ENCODE results near the gene SKA1.

The SKA1 gene

DNA sequence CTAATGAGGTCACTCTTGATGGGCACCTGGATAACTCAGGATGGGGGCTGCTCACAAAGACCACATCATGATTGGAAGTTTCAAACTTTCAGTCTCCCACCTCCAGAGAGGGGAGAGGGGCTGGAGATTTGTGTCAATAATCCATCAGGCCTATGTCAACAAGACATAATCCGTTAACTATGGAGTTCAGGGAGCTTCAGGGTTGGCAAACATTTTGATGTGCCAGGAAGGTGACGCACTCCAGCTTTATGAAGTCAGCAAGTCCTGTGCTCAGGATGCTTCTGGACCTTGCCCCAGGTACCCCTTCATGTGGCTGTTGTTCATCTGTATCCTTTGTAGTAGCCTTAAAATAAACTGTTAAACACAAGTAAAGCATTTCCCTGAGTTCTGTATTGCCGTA lies 19.0 kb downstream of the SKA1 start:
- Histone ChIP-seq H4K8ac (ENCODE audit: low read depth, low read length) (no peak overlapping the region), H3K27me3 (ENCODE audit: insufficient read depth, low read length) (no peaks in the 10 kb centered on the region), H3K23ac (ENCODE audit: low read length) (no peak overlapping the region), H3K4me2 (ENCODE audit: low read length) (no peak overlapping the region), H4K91ac (ENCODE audit: low read depth, low read length) (no peak overlapping the region), H3K27ac (ENCODE audit: low read depth, low read length) (no peak overlapping the region), H3K36me3 (ENCODE audit: control insufficient read depth in 1 of 2, insufficient read depth in 2 of 2, low read length in 2 of 2) (peaks cover 0 to 5% of the 10 kb centered on the region in 2 experiments), H3K79me2 (ENCODE audit: control insufficient read depth, insufficient read depth, low read length, poor library complexity) (no peaks in the 10 kb centered on the region), H3K79me1 (ENCODE audit: low read length) (no peaks in the 10 kb centered on the region), H4K12ac (ENCODE audit: low read depth, low read length) (no peak overlapping the region), H2AFZ (ENCODE audit: insufficient read depth, low read length, poor library complexity) (no peak overlapping the region), H2BK5ac (ENCODE audit: low read depth, low read length, poor library complexity) (no peak overlapping the region), H3K18ac (ENCODE audit: low read length) (no peak overlapping the region), H3K4me3 (ENCODE audit: low read depth, low read length) (no peak overlapping the region), H2BK12ac (ENCODE audit: low read length) (no peak overlapping the region), H3K9ac (ENCODE audit: low read length) (no peak overlapping the region), H3K14ac (ENCODE audit: low read length) (no peak overlapping the region), H2AK5ac (ENCODE audit: low read length) (no peak overlapping the region), H2BK120ac (ENCODE audit: insufficient read depth, low read length, poor library complexity) (no peak overlapping the region), H3K4ac (ENCODE audit: low read depth, low read length) (no peak overlapping the region), H3K9me3 (ENCODE audit: insufficient read depth, low read depth, low read length) (no peaks in the 10 kb centered on the region), H3K4me1 (ENCODE audit: control insufficient read depth in 1 of 2, insufficient read depth in 2 of 2, low read length in 2 of 2) (peaks cover 2 to 11% of the 10 kb centered on the region in 2 experiments)
- no CpG with 5 or more reads among the region's 3 CpGs for WGBS (ENCODE audit: extremely low coverage, insufficient coverage, insufficient read length)
- DNase-seq: no peak

DNA sequence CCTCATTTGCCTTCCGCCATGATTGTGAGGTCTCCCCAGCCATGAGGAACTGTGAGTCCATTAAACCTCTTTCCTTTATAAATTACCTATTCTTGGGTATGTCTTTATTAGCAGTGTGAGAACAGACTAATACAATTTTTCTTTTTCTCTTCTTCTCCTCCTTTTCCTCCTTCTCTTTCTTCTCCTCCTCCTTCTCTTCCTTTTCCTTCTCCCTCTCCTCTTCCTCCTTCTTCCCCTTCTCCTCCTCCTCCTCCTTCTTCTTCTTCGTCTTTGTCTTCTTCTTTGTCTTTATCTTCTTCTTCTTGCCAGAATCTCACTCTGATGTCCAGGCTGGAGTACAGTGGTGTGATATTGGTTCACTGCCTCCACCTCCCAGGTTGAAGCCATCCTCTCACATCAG lies 20.2 kb downstream of the SKA1 start:
- H2BK120ac ChIP-seq (ENCODE audit: insufficient read depth, low read length, poor library complexity): no peak overlapping the region
- no peak overlapping the region for H3K9ac ChIP-seq (ENCODE audit: low read length)
- H3K14ac ChIP-seq (ENCODE audit: low read length): no peak overlapping the region
- no peak overlapping the region for H4K12ac ChIP-seq (ENCODE audit: low read depth, low read length)
- H3K4me2 ChIP-seq (ENCODE audit: low read length): no peak overlapping the region
- no peak overlapping the region for H3K23ac ChIP-seq (ENCODE audit: low read length)
- no peak overlapping the region for H3K27ac ChIP-seq (ENCODE audit: low read depth, low read length)
- no peak overlapping the region for H2BK12ac ChIP-seq (ENCODE audit: low read length)
- no peak overlapping the region for H2BK5ac ChIP-seq (ENCODE audit: low read depth, low read length, poor library complexity)
- no peak overlapping the region for H3K18ac ChIP-seq (ENCODE audit: low read length)
- peaks cover 7 to 18% of the 10 kb centered on the region in 2 experiments for H3K4me1 ChIP-seq (ENCODE audit: control insufficient read depth in 1 of 2, insufficient read depth in 2 of 2, low read length in 2 of 2)
- WGBS (ENCODE audit: extremely low coverage, insufficient coverage, insufficient read length): no CpG with 5 or more reads among the region's 2 CpGs
- H4K91ac ChIP-seq (ENCODE audit: low read depth, low read length): no peak overlapping the region
- no peaks in the 10 kb centered on the region for H3K79me2 ChIP-seq (ENCODE audit: control insufficient read depth, insufficient read depth, low read length, poor library complexity)
- no peak for DNase-seq
- H3K36me3 ChIP-seq (ENCODE audit: control insufficient read depth in 1 of 2, insufficient read depth in 2 of 2, low read length in 2 of 2): peaks cover 0 to 2% of the 10 kb centered on the region in 2 experiments
- H3K9me3 ChIP-seq (ENCODE audit: insufficient read depth, low read depth, low read length): peaks cover 2% of the 10 kb centered on the region
- H2AFZ ChIP-seq (ENCODE audit: insufficient read depth, low read length, poor library complexity): no peak overlapping the region
- H3K27me3 ChIP-seq (ENCODE audit: insufficient read depth, low read length): no peaks in the 10 kb centered on the region
- no peaks in the 10 kb centered on the region for H3K79me1 ChIP-seq (ENCODE audit: low read length)
- H3K4me3 ChIP-seq (ENCODE audit: low read depth, low read length): no peak overlapping the region
- no peak overlapping the region for H4K8ac ChIP-seq (ENCODE audit: low read depth, low read length)
- H3K4ac ChIP-seq (ENCODE audit: low read depth, low read length): no peak overlapping the region
- H2AK5ac ChIP-seq (ENCODE audit: low read length): no peak overlapping the region

DNA sequence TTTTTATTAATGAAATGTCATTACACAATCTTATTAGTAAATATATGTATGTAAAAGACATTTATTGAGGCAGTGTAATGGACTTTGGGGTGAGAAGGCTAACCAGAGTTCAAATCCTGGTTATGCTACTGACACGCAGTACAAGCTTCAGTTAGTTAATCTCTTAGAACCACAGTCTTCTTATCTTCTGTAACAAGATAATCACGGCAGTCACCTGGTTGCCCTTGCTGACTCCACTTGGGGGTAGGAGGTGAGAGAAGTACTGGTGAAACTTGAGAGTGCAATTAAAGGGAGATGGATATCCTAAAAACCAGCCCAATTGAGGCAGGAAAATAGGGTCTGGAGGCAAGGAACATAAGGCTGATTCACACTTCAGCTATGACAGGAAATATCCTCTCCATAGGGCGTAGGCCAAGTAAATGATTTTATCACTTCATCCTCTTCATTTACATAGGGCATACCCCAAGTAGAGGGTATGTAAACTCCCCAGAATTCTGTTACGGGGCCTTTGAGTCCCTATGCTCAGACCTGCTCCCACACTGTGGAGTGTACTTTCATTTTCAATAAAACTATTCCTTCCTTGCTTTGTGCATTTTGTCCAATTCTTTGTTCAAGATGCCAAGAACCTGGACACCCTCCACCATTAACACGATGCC lies 21.3 kb downstream of the SKA1 start:
- Histone ChIP-seq H2BK120ac (ENCODE audit: insufficient read depth, low read length, poor library complexity) (no peak overlapping the region), H3K4me3 (ENCODE audit: low read depth, low read length) (no peak overlapping the region), H3K14ac (ENCODE audit: low read length) (no peak overlapping the region), H3K27ac (ENCODE audit: low read depth, low read length) (no peak overlapping the region), H3K4me1 (ENCODE audit: control insufficient read depth in 1 of 2, insufficient read depth in 2 of 2, low read length in 2 of 2) (peaks cover 7 to 18% of the 10 kb centered on the region in 2 experiments), H3K18ac (ENCODE audit: low read length) (no peak overlapping the region), H4K8ac (ENCODE audit: low read depth, low read length) (no peak overlapping the region), H2AK5ac (ENCODE audit: low read length) (no peak overlapping the region), H3K27me3 (ENCODE audit: insufficient read depth, low read length) (no peaks in the 10 kb centered on the region), H3K36me3 (ENCODE audit: control insufficient read depth in 1 of 2, insufficient read depth in 2 of 2, low read length in 2 of 2) (peaks cover 0 to 2% of the 10 kb centered on the region in 2 experiments), H3K9ac (ENCODE audit: low read length) (no peak overlapping the region), H4K12ac (ENCODE audit: low read depth, low read length) (no peak overlapping the region), H3K23ac (ENCODE audit: low read length) (no peak overlapping the region), H2AFZ (ENCODE audit: insufficient read depth, low read length, poor library complexity) (no peak overlapping the region), H4K91ac (ENCODE audit: low read depth, low read length) (no peak overlapping the region), H3K79me1 (ENCODE audit: low read length) (no peaks in the 10 kb centered on the region), H3K9me3 (ENCODE audit: insufficient read depth, low read depth, low read length) (peaks cover 2% of the 10 kb centered on the region), H3K79me2 (ENCODE audit: control insufficient read depth, insufficient read depth, low read length, poor library complexity) (no peaks in the 10 kb centered on the region), H2BK12ac (ENCODE audit: low read length) (no peak overlapping the region), H3K4me2 (ENCODE audit: low read length) (no peak overlapping the region), H3K4ac (ENCODE audit: low read depth, low read length) (no peak overlapping the region), H2BK5ac (ENCODE audit: low read depth, low read length, poor library complexity) (no peak overlapping the region)
- no peak for DNase-seq
- no CpG with 5 or more reads among the region's 5 CpGs for WGBS (ENCODE audit: extremely low coverage, insufficient coverage, insufficient read length)

DNA sequence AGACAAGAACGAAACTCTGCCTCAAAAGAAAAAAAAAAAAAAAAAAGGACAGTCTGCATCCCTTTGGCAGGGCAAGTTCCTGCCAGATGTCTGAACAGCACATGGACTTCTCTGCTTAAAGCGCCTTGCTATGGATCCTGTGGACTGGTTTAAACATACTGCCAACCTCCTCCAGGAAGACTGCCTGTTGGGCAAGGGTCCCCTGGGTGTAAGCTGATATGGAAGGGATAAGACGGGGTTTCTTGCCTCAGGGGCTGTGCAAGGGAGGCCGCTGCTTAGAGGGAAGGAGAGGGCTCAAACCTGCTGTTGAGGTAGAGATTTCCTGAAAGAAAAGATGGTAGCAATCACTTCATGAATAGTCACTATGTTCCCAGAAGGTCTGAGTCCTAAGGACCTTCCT lies 22.2 kb downstream of the SKA1 start:
- no CpG with 5 or more reads among the region's 4 CpGs for WGBS (ENCODE audit: extremely low coverage, insufficient coverage, insufficient read length)
- Histone ChIP-seq H3K9me3 (ENCODE audit: insufficient read depth, low read depth, low read length) (peaks cover 2% of the 10 kb centered on the region), H3K14ac (ENCODE audit: low read length) (no peak overlapping the region), H3K23ac (ENCODE audit: low read length) (no peak overlapping the region), H3K27me3 (ENCODE audit: insufficient read depth, low read length) (no peaks in the 10 kb centered on the region), H3K9ac (ENCODE audit: low read length) (no peak overlapping the region), H3K4me3 (ENCODE audit: low read depth, low read length) (no peak overlapping the region), H3K4me1 (ENCODE audit: control insufficient read depth in 1 of 2, insufficient read depth in 2 of 2, low read length in 2 of 2) (peaks cover 7 to 18% of the 10 kb centered on the region in 2 experiments), H3K4me2 (ENCODE audit: low read length) (no peak overlapping the region), H3K4ac (ENCODE audit: low read depth, low read length) (no peak overlapping the region), H3K36me3 (ENCODE audit: control insufficient read depth in 1 of 2, insufficient read depth in 2 of 2, low read length in 2 of 2) (peaks cover 0 to 2% of the 10 kb centered on the region in 2 experiments), H3K18ac (ENCODE audit: low read length) (no peak overlapping the region), H3K27ac (ENCODE audit: low read depth, low read length) (no peak overlapping the region), H4K12ac (ENCODE audit: low read depth, low read length) (no peak overlapping the region), H4K91ac (ENCODE audit: low read depth, low read length) (no peak overlapping the region), H2BK5ac (ENCODE audit: low read depth, low read length, poor library complexity) (no peak overlapping the region), H2BK120ac (ENCODE audit: insufficient read depth, low read length, poor library complexity) (no peak overlapping the region), H2BK12ac (ENCODE audit: low read length) (no peak overlapping the region), H2AK5ac (ENCODE audit: low read length) (no peak overlapping the region), H2AFZ (ENCODE audit: insufficient read depth, low read length, poor library complexity) (no peak overlapping the region), H3K79me1 (ENCODE audit: low read length) (no peaks in the 10 kb centered on the region), H4K8ac (ENCODE audit: low read depth, low read length) (no peak overlapping the region), H3K79me2 (ENCODE audit: control insufficient read depth, insufficient read depth, low read length, poor library complexity) (no peaks in the 10 kb centered on the region)
- no peak for DNase-seq
